ENCODE data around the gene IGSF9. TPM values are rescaled to one million over a fixed set of nuclear protein-coding genes. Genes with fewer than 3 reads are reported as not detected.

Gene IGSF9
- total RNA-seq, 1 donor from 2014 or later, result 36.4 TPM

GRCh38 chr1:159986093-159986492 is 40.7 kb upstream of the IGSF9 start:
- no peak for DNase-seq (ENCODE audit: extremely low spot score, unreplicated experiment)
- Mint-ChIP-seq H3K27ac (no peak overlapping the region), H3K4me1 (ENCODE audit: unreplicated experiment) (no peaks in the 10 kb centered on the region), H3K27me3 (peaks cover 10% of the 10 kb centered on the region), H3K36me3 (no peaks in the 10 kb centered on the region), H3K9me3 (no peaks in the 10 kb centered on the region), H3K4me3 (no peak overlapping the region)
- no peak for TF ChIP-seq CTCF (conservative IDR thresholded peaks at IDR 0.05)

- TF ChIP-seq CTCF (conservative IDR thresholded peaks at IDR 0.05), result no peak
- Mint-ChIP-seq H3K36me3 (no peaks in the 10 kb centered on the region), H3K9me3 (no peaks in the 10 kb centered on the region), H3K4me1 (ENCODE audit: unreplicated experiment) (no peaks in the 10 kb centered on the region), H3K27ac (no peak overlapping the region), H3K4me3 (no peak overlapping the region), H3K27me3 (peaks cover 10% of the 10 kb centered on the region)
- no peak for DNase-seq (ENCODE audit: extremely low spot score, unreplicated experiment)
Measured at GRCh38 chr1:159985473-159985872, 40.1 kb upstream of the IGSF9 start.

GRCh38 chr1:159983681-159984080 is 38.3 kb upstream of the IGSF9 start:
- Mint-ChIP-seq H3K4me1 (ENCODE audit: unreplicated experiment) (no peaks in the 10 kb centered on the region), H3K4me3 (no peak overlapping the region), H3K9me3 (no peaks in the 10 kb centered on the region), H3K36me3 (no peaks in the 10 kb centered on the region), H3K27me3 (peaks cover 22% of the 10 kb centered on the region), H3K27ac (no peak overlapping the region)
- TF ChIP-seq CTCF (conservative IDR thresholded peaks at IDR 0.05), result no peak
- DNase-seq (ENCODE audit: extremely low spot score, unreplicated experiment), result no peak

- DNase-seq (ENCODE audit: extremely low spot score, unreplicated experiment), result no peak
- H3K27ac Mint-ChIP-seq, result no peak overlapping the region
- no peaks in the 10 kb centered on the region for H3K36me3 Mint-ChIP-seq
- H3K4me3 Mint-ChIP-seq, result no peak overlapping the region
- peaks cover 28% of the 10 kb centered on the region for H3K27me3 Mint-ChIP-seq
- no peaks in the 10 kb centered on the region for H3K9me3 Mint-ChIP-seq
- no peaks in the 10 kb centered on the region for H3K4me1 Mint-ChIP-seq (ENCODE audit: unreplicated experiment)
- TF ChIP-seq CTCF (conservative IDR thresholded peaks at IDR 0.05), result no peak
Measured at GRCh38 chr1:159982280-159982679, 36.9 kb upstream of the IGSF9 start.

GRCh38 chr1:159981351-159982055 is 36.1 kb upstream of the IGSF9 start:
- Mint-ChIP-seq H3K36me3 (no peaks in the 10 kb centered on the region), H3K9me3 (no peaks in the 10 kb centered on the region), H3K27ac (no peak overlapping the region), H3K4me3 (no peak overlapping the region), H3K27me3 (peaks cover 31% of the 10 kb centered on the region), H3K4me1 (ENCODE audit: unreplicated experiment) (no peaks in the 10 kb centered on the region)
- TF ChIP-seq CTCF (conservative IDR thresholded peaks at IDR 0.05), result no peak
- no peak for DNase-seq (ENCODE audit: extremely low spot score, unreplicated experiment)
